Neuronal stem cell (in vitro differentiated cells): ENCODE data around the gene TTC9C.

Experiments used
- DNase-seq: peaks from one replicate; pipeline ENCODE4 v3.0.0-alpha.2; 2013; ENCODE audit warnings: low spot score
- H2AFZ ChIP-seq: one replicate; pipeline ENCODE4 v1.6.1; 2013; ENCODE audit warnings: mild to moderate bottlenecking, low read length, inconsistent platforms
- H2AK5ac ChIP-seq: 2 replicates; pipeline ENCODE4 v1.6.1; 2013; ENCODE audit warnings: low read depth, mild to moderate bottlenecking, inconsistent platforms, low read length, moderate library complexity, mixed read lengths
- H2BK120ac ChIP-seq: 2 replicates; pipeline ENCODE4 v1.6.1; 2013; ENCODE audit warnings: low read depth, mild to moderate bottlenecking, inconsistent platforms, low read length, moderate library complexity, mixed read lengths
- H2BK12ac ChIP-seq: one replicate; pipeline ENCODE4 v1.6.1; 2013; ENCODE audit warnings: low read length, inconsistent platforms
- H2BK15ac ChIP-seq: 2 replicates; pipeline ENCODE4 v1.6.1; 2013; ENCODE audit warnings: mild to moderate bottlenecking, low read length, inconsistent platforms, mixed read lengths
- H2BK5ac ChIP-seq: one replicate; pipeline ENCODE4 v1.6.1; 2013; ENCODE audit warnings: inconsistent platforms, mild to moderate bottlenecking, low read length, moderate library complexity
- H3K14ac ChIP-seq: one replicate; pipeline ENCODE4 v1.6.1; 2013; ENCODE audit warnings: low read length, inconsistent platforms
- H3K18ac ChIP-seq: 2 replicates; pipeline ENCODE4 v1.6.1; 2013; ENCODE audit warnings: low read length, inconsistent platforms
- H3K23ac ChIP-seq: 2 replicates; pipeline ENCODE4 v1.6.1; 2013; ENCODE audit warnings: low read depth, mild to moderate bottlenecking, mixed read lengths, low read length, inconsistent platforms; ENCODE audit not compliant: poor library complexity
- H3K27ac ChIP-seq: replicated peaks from 3 replicates; pipeline ENCODE4 v1.5.1; 2013; ENCODE audit warnings: low read length, inconsistent platforms
- H3K27me3 ChIP-seq, 3 experiments: 2 replicates each; pipeline ENCODE4 v1.6.1; 2013; ENCODE audit warnings: low read length in 3 of 3, mild to moderate bottlenecking in 2 of 3, inconsistent platforms in 1 of 3, low read depth in 1 of 3, mixed read lengths in 1 of 3, moderate library complexity in 1 of 3; ENCODE audit not compliant: control insufficient read depth in 3 of 3, insufficient read depth in 3 of 3
- H3K36me3 ChIP-seq, 2 donors: replicated peaks in 1 of 2; 2 replicates each; pipeline ENCODE4 v1.6.1; 2013; ENCODE audit warnings: low read length in 2 of 2; ENCODE audit not compliant: control insufficient read depth in 2 of 2, insufficient read depth in 2 of 2
- H3K4ac ChIP-seq: 2 replicates; pipeline ENCODE4 v1.6.1; 2013; ENCODE audit warnings: inconsistent platforms, mild to moderate bottlenecking, low read length, moderate library complexity
- H3K4me1 ChIP-seq, 2 donors: 1 replicate in 1 of 2; 2 replicates in 1 of 2; pipeline ENCODE4 v1.6.1; 2013; ENCODE audit warnings: low read length in 2 of 2, low read depth in 1 of 2; ENCODE audit not compliant: control insufficient read depth in 2 of 2, insufficient read depth in 1 of 2
- H3K4me2 ChIP-seq: one replicate; pipeline ENCODE4 v1.6.1; 2013; ENCODE audit warnings: mild to moderate bottlenecking, low read length, inconsistent platforms; ENCODE audit not compliant: insufficient read depth, poor library complexity, severe bottlenecking
- H3K4me3 ChIP-seq, 2 donors: 2 replicates each; pipeline ENCODE4 v1.5.1; 2013; ENCODE audit warnings: low read length in 2 of 2, mild to moderate bottlenecking in 2 of 2, inconsistent platforms in 1 of 2, moderate library complexity in 1 of 2
- H3K79me1 ChIP-seq: one replicate; pipeline ENCODE4 v1.6.1; 2013; ENCODE audit warnings: low read depth, mild to moderate bottlenecking, inconsistent platforms, low read length, moderate library complexity
- H3K9ac ChIP-seq: one replicate; pipeline ENCODE4 v1.6.1; 2013; ENCODE audit warnings: mild to moderate bottlenecking, low read depth, low read length, inconsistent platforms; ENCODE audit not compliant: poor library complexity
- H3K9me3 ChIP-seq, 2 donors: replicated peaks in 1 of 2; 2 replicates each; pipeline versions ENCODE3 to v1.6.1; 2013; ENCODE audit warnings: low read length in 2 of 2, mild to moderate bottlenecking in 2 of 2, inconsistent platforms in 1 of 2, low read depth in 1 of 2, mixed read lengths in 1 of 2, moderate library complexity in 1 of 2; ENCODE audit not compliant: control insufficient read depth in 2 of 2, insufficient read depth in 1 of 2
- H4K8ac ChIP-seq: one replicate; pipeline ENCODE4 v1.6.1; 2013; ENCODE audit warnings: low read depth, mild to moderate bottlenecking, inconsistent platforms, low read length, moderate library complexity
- H4K91ac ChIP-seq: one replicate; pipeline ENCODE4 v1.6.1; 2013; ENCODE audit warnings: low read length, low read depth, mild to moderate bottlenecking, inconsistent platforms; ENCODE audit not compliant: poor library complexity
- WGBS, 2 donors: extraction: QIAGEN DNeasy Blood & Tissue Kit; methylation state at CpG; one replicate each; pipeline ENCODE4 v1.1.7; 2013; ENCODE audit warnings: missing lambda C conversion rate in 2 of 2, mixed read lengths in 1 of 2; ENCODE audit not compliant: insufficient read length in 2 of 2, insufficient replicate concordance in 1 of 2; ENCODE audit errors: extremely low coverage in 2 of 2; 5-methylcytosine and 5-hydroxymethylcytosine counted together

Gene TTC9C

DNA sequence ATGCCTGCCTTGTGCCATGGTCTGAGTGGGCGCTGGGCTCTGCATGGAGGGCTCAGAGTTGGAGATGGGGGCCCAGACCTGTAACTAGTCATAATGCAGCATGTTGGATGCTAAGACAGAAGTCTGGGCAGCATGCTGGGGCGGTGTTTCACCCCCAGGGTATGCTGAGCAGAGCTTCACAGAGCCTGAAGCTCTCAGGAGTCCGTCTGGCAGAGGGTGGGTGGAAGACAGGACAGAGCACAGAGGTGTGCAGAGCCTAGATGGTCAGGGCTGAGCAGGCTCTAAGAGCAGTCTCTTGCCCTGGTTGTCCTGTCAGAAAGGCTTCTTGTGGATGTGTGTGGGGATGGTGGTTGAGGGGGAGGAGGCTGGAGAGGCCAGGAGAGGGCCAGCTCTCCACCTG lies 50.2 kb downstream of the TTC9C start:
- no peak overlapping the region for H2BK120ac ChIP-seq
- H3K4me1 ChIP-seq: no peaks in the 10 kb centered on the region
- no peaks in the 10 kb centered on the region for H3K9me3 ChIP-seq
- H4K8ac ChIP-seq: no peak overlapping the region
- no peak overlapping the region for H3K9ac ChIP-seq
- no peak overlapping the region for H4K91ac ChIP-seq
- no peak overlapping the region for H3K23ac ChIP-seq
- no peak overlapping the region for H3K27ac ChIP-seq
- no peak overlapping the region for H3K4me2 ChIP-seq
- no peak overlapping the region for H2BK15ac ChIP-seq
- H3K79me1 ChIP-seq: no peaks in the 10 kb centered on the region
- no peak overlapping the region for H2BK12ac ChIP-seq
- no peak overlapping the region for H2AK5ac ChIP-seq
- H3K4ac ChIP-seq: no peak overlapping the region
- no peak overlapping the region for H3K14ac ChIP-seq
- H3K36me3 ChIP-seq: peaks cover 43 to 81% of the 10 kb centered on the region in 2 donors
- H2BK5ac ChIP-seq: no peak overlapping the region
- no peak overlapping the region for H3K18ac ChIP-seq
- no CpG with 5 or more reads among the region's 3 CpGs for WGBS, 2 donors
- no peaks in the 10 kb centered on the region for H3K27me3 ChIP-seq
- DNase-seq: no peak
- no peak overlapping the region for H3K4me3 ChIP-seq
- H2AFZ ChIP-seq: no peak overlapping the region

DNA sequence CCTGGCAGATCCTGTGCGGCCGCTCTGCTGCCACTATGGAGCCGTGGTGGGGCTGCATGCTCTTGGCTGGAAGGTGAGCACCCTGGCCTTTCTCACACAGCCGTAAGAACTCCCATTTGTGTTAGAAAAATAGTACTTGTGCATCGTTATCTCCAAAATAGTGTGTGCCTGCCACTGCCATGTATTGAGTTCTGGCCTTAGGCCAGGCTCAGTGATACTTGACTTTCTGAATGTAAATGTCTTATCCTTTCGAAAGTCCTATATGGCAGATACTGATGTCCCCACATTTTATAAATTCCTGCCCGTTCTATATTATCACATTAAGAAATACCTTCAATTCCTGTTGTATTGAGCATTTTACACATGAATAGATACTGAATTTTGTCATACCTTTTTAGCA lies 54.5 kb downstream of the TTC9C start:
- H2BK5ac ChIP-seq: no peak overlapping the region
- no peaks in the 10 kb centered on the region for H3K27me3 ChIP-seq
- H2AK5ac ChIP-seq: no peak overlapping the region
- no peak overlapping the region for H4K91ac ChIP-seq
- H3K36me3 ChIP-seq: peaks cover 21 to 72% of the 10 kb centered on the region in 2 donors
- no peak overlapping the region for H3K9ac ChIP-seq
- no peaks in the 10 kb centered on the region for H3K9me3 ChIP-seq
- H3K4me1 ChIP-seq: peaks cover 3 to 4% of the 10 kb centered on the region in 2 donors
- no peak overlapping the region for H2BK15ac ChIP-seq
- no peak overlapping the region for H2BK120ac ChIP-seq
- H4K8ac ChIP-seq: no peak overlapping the region
- H3K27ac ChIP-seq: no peak overlapping the region
- no peaks in the 10 kb centered on the region for H3K79me1 ChIP-seq
- no CpG with 5 or more reads among the region's 7 CpGs for WGBS, 2 donors
- H3K4me3 ChIP-seq: no peak overlapping the region
- DNase-seq: no peak
- H2BK12ac ChIP-seq: no peak overlapping the region
- no peak overlapping the region for H3K14ac ChIP-seq
- H3K4me2 ChIP-seq: no peak overlapping the region
- no peak overlapping the region for H2AFZ ChIP-seq
- H3K23ac ChIP-seq: no peak overlapping the region
- no peak overlapping the region for H3K4ac ChIP-seq
- H3K18ac ChIP-seq: no peak overlapping the region

DNA sequence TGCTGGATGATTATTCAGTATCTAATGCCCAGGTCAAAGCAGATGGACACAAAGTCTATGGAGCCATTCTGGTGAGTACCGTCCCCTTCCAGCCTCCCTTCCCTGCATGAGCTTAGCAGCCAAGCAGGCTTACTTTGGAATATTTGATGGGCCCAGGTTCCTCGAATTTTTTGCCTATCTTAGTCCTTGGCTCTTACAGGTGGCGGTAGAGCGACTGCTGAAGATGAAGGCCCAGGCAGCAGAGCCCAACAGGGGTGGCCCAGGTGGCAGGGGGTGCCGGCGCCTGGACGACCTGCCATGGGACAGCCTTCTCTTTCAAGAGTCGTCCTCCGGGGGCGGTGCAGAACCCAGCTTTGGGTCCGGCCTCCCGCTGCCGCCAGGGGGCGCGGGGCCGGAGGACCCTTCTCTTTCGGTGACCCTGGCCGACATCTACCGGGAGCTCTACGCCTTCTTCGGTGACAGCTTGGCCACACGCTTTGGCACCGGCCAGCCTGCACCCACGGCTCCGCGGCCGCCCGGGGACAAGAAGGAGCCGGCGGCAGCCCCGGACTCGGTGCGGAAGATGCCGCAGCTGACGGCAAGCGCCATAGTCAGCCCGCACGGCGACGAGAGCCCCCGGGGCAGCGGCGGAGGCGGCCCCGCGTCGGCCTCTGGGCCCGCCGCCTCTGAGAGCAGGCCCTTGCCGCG lies 58.2 kb downstream of the TTC9C start:
- H2BK15ac ChIP-seq: no peak overlapping the region
- H3K14ac ChIP-seq: no peak overlapping the region
- no peaks in the 10 kb centered on the region for H3K9me3 ChIP-seq
- peak overlapping the region; percentile 87 for H2AFZ ChIP-seq
- peak overlapping the region; percentile 74 for H2AK5ac ChIP-seq
- H3K9ac ChIP-seq: peak overlapping the region; percentile 80
- H3K36me3 ChIP-seq: peaks cover 25 to 76% of the 10 kb centered on the region in 2 donors
- no peak overlapping the region for H2BK120ac ChIP-seq
- peak overlapping the region; percentile 64 for H3K4me2 ChIP-seq
- peak; percentile 88 for DNase-seq
- no peak overlapping the region for H4K8ac ChIP-seq
- H3K4me1 ChIP-seq: peaks cover 5 to 7% of the 10 kb centered on the region in 2 donors
- H3K4ac ChIP-seq: no peak overlapping the region
- peaks cover 3% of the 10 kb centered on the region for H3K79me1 ChIP-seq
- H3K4me3 ChIP-seq: peak overlapping the region; percentile 84 to 96
- H3K27ac ChIP-seq: peak overlapping the region; percentile 47
- no peak overlapping the region for H2BK12ac ChIP-seq
- no CpG with 5 or more reads among the region's 51 CpGs for WGBS, 2 donors
- no peaks in the 10 kb centered on the region for H3K27me3 ChIP-seq
- peak overlapping the region; percentile 30 for H2BK5ac ChIP-seq
- no peak overlapping the region for H4K91ac ChIP-seq
- H3K18ac ChIP-seq: peak overlapping the region; percentile 90
- H3K23ac ChIP-seq: peak overlapping the region; percentile 93

DNA sequence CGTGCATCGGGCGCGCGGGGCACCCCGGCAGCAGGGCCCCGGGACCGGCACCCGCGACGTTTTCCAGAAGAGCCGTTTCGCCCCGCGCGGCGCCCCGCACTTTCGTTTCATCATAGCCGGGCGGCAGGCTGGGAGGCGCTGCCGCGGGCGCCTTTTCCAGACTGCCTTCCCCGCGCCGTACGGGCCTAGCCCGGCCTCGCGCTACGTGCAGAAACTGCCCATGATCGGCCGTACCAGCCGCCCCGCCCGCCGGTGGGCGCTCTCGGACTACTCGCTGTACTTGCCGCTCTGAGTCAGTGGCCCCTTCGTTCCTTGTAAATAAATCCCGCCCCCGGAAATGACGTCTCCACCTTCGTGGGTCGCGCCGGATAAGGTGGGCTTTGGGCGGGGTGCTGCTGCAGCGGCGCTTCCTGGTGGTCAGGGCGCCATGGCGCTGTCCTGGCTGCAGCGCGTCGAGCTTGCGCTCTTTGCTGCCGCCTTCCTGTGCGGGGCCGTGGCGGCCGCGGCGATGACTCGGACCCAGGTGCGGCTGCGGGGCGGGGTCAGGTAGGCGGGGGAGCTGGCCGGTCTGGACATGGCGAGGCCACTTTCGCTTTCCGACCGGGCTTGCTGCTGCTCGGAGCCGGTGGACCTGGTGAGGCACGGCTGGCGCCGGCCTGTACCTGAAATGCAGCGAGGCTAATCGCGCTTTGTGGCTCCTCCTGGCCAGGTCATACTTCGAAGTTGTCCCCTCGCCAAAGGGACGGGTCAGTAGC lies 58.9 kb downstream of the TTC9C start, which contains the start of gene TMEM179B:
Gene TMEM179B, plus strand, starts transcription at position 398 of the 755 bp plus-strand sequence. Its CDS starts 30 bp downstream, at position 428.
- no CpG with 5 or more reads among the region's 88 CpGs for WGBS, 2 donors

More for the DNA sequence above, 58.9 kb downstream of the TTC9C start, which contains the start of gene TMEM179B:
- Histone ChIP-seq H3K14ac (peak within 1 kb of the TSS; percentile 89), H3K23ac (peak within 1 kb of the TSS; percentile 93), H3K36me3 (peaks cover 20 to 75% of the 10 kb centered on the region in 2 donors), H3K9ac (peak within 1 kb of the TSS; percentile 97), H3K4ac (no peak within 1 kb of the TSS), H3K79me1 (peaks cover 4% of the 10 kb centered on the region), H3K27ac (peak within 1 kb of the TSS; percentile 81), H3K9me3 (no peaks in the 10 kb centered on the region), H2BK12ac (no peak within 1 kb of the TSS), H3K18ac (peak within 1 kb of the TSS; percentile 91), H2BK15ac (no peak within 1 kb of the TSS), H3K4me2 (peak within 1 kb of the TSS; percentile 64), H2AFZ (peak within 1 kb of the TSS; percentile 87), H2BK120ac (no peak within 1 kb of the TSS), H3K4me3 (peak within 1 kb of the TSS; percentile 84 to 96), H3K27me3 (no peaks in the 10 kb centered on the region), H4K8ac (no peak within 1 kb of the TSS), H2AK5ac (peak within 1 kb of the TSS; percentile 74), H4K91ac (no peak within 1 kb of the TSS), H3K4me1 (peaks cover 6 to 10% of the 10 kb centered on the region in 2 donors), H2BK5ac (peak within 1 kb of the TSS; percentile 30)
- DNase-seq: peak; percentile 97
